OCI-M2 (cell line): Measurements from ENCODE around the gene LYPD6.

ENCODE experiments used
- DNase-seq: peaks from one replicate; lab custom pipeline; 2025; ENCODE audit not compliant: unreplicated experiment; lab: John Stamatoyannopoulos, UW

LYPD6 gene

GRCh38 chr2:149399934-149400615 lies 69.7 kb downstream of the LYPD6 start:
- DNase-seq = no peak

- no peak for DNase-seq
Measured at GRCh38 chr2:149400997-149401396, 70.6 kb downstream of the LYPD6 start.

- DNase-seq = no peak
Measured at GRCh38 chr2:149409506-149409905, 79.1 kb downstream of the LYPD6 start.

GRCh38 chr2:149410701-149411484 lies 80.5 kb downstream of the LYPD6 start:
- DNase-seq = no peak

- no peak for DNase-seq
Measured at GRCh38 chr2:149413487-149413886, 83.1 kb downstream of the LYPD6 start.

GRCh38 chr2:149415086-149415485 lies 84.7 kb downstream of the LYPD6 start:
- DNase-seq = no peak

GRCh38 chr2:149418065-149418464 lies 87.7 kb downstream of the LYPD6 start:
- no peak for DNase-seq

GRCh38 chr2:149420053-149420963 lies 89.9 kb downstream of the LYPD6 start:
- DNase-seq = no peak

- DNase-seq = no peak
Measured at GRCh38 chr2:149421791-149422190, 91.4 kb downstream of the LYPD6 start.

GRCh38 chr2:149422337-149422990 lies 92.1 kb downstream of the LYPD6 start:
- no peak for DNase-seq

GRCh38 chr2:149422991-149423338 lies 92.6 kb downstream of the LYPD6 start:
- DNase-seq = no peak

- no peak for DNase-seq
Measured at GRCh38 chr2:149423630-149424029, 93.2 kb downstream of the LYPD6 start.

- no peak for DNase-seq
Measured at GRCh38 chr2:149427387-149427786, 97.0 kb downstream of the LYPD6 start.

- no peak for DNase-seq
Measured at GRCh38 chr2:149428783-149429182, 98.4 kb downstream of the LYPD6 start.

- DNase-seq = no peak
Measured at GRCh38 chr2:149430743-149431736, 100.7 kb downstream of the LYPD6 start.

- DNase-seq = no peak
Measured at GRCh38 chr2:149438330-149438960, 108.1 kb downstream of the LYPD6 start.

GRCh38 chr2:149441255-149441654 lies 110.9 kb downstream of the LYPD6 start:
- DNase-seq = no peak

- DNase-seq = no peak
Measured at GRCh38 chr2:149442346-149442745, 112.0 kb downstream of the LYPD6 start.

- DNase-seq = no peak
Measured at GRCh38 chr2:149443150-149443549, 112.8 kb downstream of the LYPD6 start.
